Activated CD4-positive, alpha-beta memory T cell treated with anti-CD3 and anti-CD28 coated beads for 36 hours (primary cell): Measurements from ENCODE around the gene SIRT3. TPM values are rescaled to one million over a fixed set of nuclear protein-coding genes. Genes with fewer than 3 reads are reported as not detected.
"Not testable (repeated sequence)": the region's sequence is repeated elsewhere in the genome, so short reads cannot be mapped to it uniquely, and the experiment has no call there.

Experiments used
- CTCF ChIA-PET: fragments of 350-600 bp; sonication (Branson Sonifier 250); formaldehyde crosslinking; loops from one replicate; lab custom pipeline; 2021; ENCODE audit warnings: antibody characterized with exemption, inconsistent platforms; lab: Charles Lee
- POLR2A ChIA-PET: fragments of 350-600 bp; sonication (Branson Sonifier 250); formaldehyde crosslinking; loops from one replicate; lab custom pipeline; 2021; ENCODE audit warnings: antibody characterized with exemption; lab: Charles Lee
- DNase-seq: peaks from one replicate; pipeline ENCODE4 v3.0.0-alpha.2; 2020
- H3K27ac Mint-ChIP-seq: one replicate; pipeline ENCODE4 v1.8.0; 2021; ENCODE audit warnings: mixed read lengths
- H3K27me3 Mint-ChIP-seq: one replicate; pipeline ENCODE4 v1.8.0; 2021; ENCODE audit warnings: mixed read lengths
- H3K36me3 Mint-ChIP-seq: one replicate; pipeline ENCODE4 v1.8.0; 2021; ENCODE audit warnings: mixed read lengths
- H3K4me1 Mint-ChIP-seq: one replicate; pipeline ENCODE4 v1.8.0; 2021; ENCODE audit warnings: low read depth, mixed read lengths
- H3K4me3 Mint-ChIP-seq: one replicate; pipeline ENCODE4 v1.8.0; 2021; ENCODE audit warnings: mild to moderate bottlenecking, mixed read lengths
- H3K9me3 Mint-ChIP-seq: one replicate; pipeline ENCODE4 v1.8.0; 2021; ENCODE audit warnings: mixed read lengths
- intact Hi-C: fragments of 100-400 bp; cut with micrococcal nuclease; formaldehyde crosslinking; loops from one replicate; pipeline ENCODE4 v1.15.1; 2023
- total RNA-seq, 2 experiments: library from RNA; stranded (reverse); gene quantifications; one replicate each; pipeline ENCODE4 v1.2.3, GENCODE V29; 2021

The SIRT3 gene
- total RNA-seq, 2 experiments from 2014 or later: 16.1 to 17.6 TPM

- no peaks in the 10 kb centered on the region for H3K9me3 Mint-ChIP-seq
- H3K4me1 Mint-ChIP-seq: peaks cover 34% of the 10 kb centered on the region
- H3K36me3 Mint-ChIP-seq: peaks cover 4% of the 10 kb centered on the region
- H3K27me3 Mint-ChIP-seq: no peaks in the 10 kb centered on the region
- no peak overlapping the region for H3K4me3 Mint-ChIP-seq
- intact Hi-C loops: no loop called here
- ChIA-PET CTCF (interaction anchor here (1.1 kb wide), 1 partner anchor 165 kb away, joined by 3 read pairs; no protein-coding TSS in a partner anchor), POLR2A (no interaction called here)
- no peak for DNase-seq
- no peak overlapping the region for H3K27ac Mint-ChIP-seq
These were observed 37.0 kb downstream of the SIRT3 start for GRCh38 chr11:199004-199581.

DNA sequence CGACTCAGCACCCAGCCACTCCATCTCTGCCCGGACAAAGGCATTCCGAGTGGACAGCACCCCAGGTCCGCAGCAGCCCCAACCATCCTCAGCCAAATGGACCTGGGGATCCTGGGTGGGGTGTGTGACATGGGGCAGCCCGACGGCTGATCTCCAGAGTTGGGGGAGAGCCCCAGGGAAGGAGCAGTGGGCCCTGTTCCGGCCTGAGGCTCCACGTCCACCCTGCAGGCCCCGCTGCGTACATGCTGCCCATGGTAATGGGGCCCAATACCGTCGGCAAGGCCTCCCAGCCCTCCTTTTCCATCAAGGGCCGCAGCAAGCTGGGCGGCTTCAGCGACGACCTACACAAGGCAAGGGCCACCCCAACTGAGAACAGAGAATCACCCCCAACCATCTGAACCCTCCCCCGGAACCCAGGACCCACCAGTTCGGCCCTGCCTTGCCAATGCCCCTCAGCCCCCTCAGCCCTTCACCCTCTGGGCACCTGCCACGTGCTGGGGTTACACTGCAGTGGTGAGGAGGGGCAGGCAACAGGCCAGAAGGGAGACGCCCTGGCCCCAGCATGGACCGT lies 37.8 kb downstream of the SIRT3 start:
- CTCF ChIA-PET: interaction anchor here (1.0 kb wide), 1 partner anchor 38 kb away, joined by 3 read pairs; the partner anchor contains the start of gene PSMD13
- H3K4me3 Mint-ChIP-seq: no peak overlapping the region
- H3K4me1 Mint-ChIP-seq: peaks cover 26% of the 10 kb centered on the region
- H3K27me3 Mint-ChIP-seq: no peaks in the 10 kb centered on the region
- no peaks in the 10 kb centered on the region for H3K9me3 Mint-ChIP-seq
- POLR2A ChIA-PET: no interaction called here
- no peak for DNase-seq
- intact Hi-C loops: no loop called here
- no peak overlapping the region for H3K27ac Mint-ChIP-seq
- H3K36me3 Mint-ChIP-seq: peaks cover 4% of the 10 kb centered on the region

- Mint-ChIP-seq H3K4me1 (peaks cover 21% of the 10 kb centered on the region), H3K27ac (no peak overlapping the region), H3K4me3 (no peak overlapping the region), H3K9me3 (no peaks in the 10 kb centered on the region), H3K27me3 (no peaks in the 10 kb centered on the region), H3K36me3 (peaks cover 4% of the 10 kb centered on the region)
- POLR2A ChIA-PET: no interaction called here
- intact Hi-C loops: no loop called here
- DNase-seq: no peak
- CTCF ChIA-PET: interaction anchor here (1.0 kb wide), 1 partner anchor 39 kb away, joined by 3 read pairs; the partner anchor contains the start of gene PSMD13
These were observed 38.4 kb downstream of the SIRT3 start for GRCh38 chr11:197741-198235.

GRCh38 chr11:196786-197731 lies 39.1 kb downstream of the SIRT3 start:
- H3K27me3 Mint-ChIP-seq: no peaks in the 10 kb centered on the region
- CTCF ChIA-PET: interaction anchor here (1.0 kb wide), 1 partner anchor 40 kb away, joined by 3 read pairs; the partner anchor contains the start of gene PSMD13
- intact Hi-C loops: no loop called here
- POLR2A ChIA-PET: interaction anchor here (0.7 kb wide), 1 partner anchor 10 kb away, joined by 3 read pairs; the partner anchor contains the start of genes BET1L and RIC8A
- peaks cover 16% of the 10 kb centered on the region for H3K4me1 Mint-ChIP-seq
- no peak overlapping the region for H3K27ac Mint-ChIP-seq
- peaks cover 4% of the 10 kb centered on the region for H3K36me3 Mint-ChIP-seq
- no peak overlapping the region for H3K4me3 Mint-ChIP-seq
- DNase-seq: no peak
- no peaks in the 10 kb centered on the region for H3K9me3 Mint-ChIP-seq

- intact Hi-C loops, POLR2A ChIA-PET, H3K4me3 Mint-ChIP-seq, H3K36me3 Mint-ChIP-seq, CTCF ChIA-PET, H3K27me3 Mint-ChIP-seq, H3K9me3 Mint-ChIP-seq, H3K27ac Mint-ChIP-seq: not testable (repeated sequence)
- H3K4me1 Mint-ChIP-seq: peaks cover 11% of the 10 kb centered on the region
- DNase-seq: peak; percentile 8
These were observed 42.7 kb downstream of the SIRT3 start for GRCh38 chr11:193481-193880.

GRCh38 chr11:192674-193128 lies 43.4 kb downstream of the SIRT3 start, which contains the start of gene SCGB1C1:
Gene SCGB1C1, plus strand, starts transcription at chr11:193078. Its CDS starts 22 bp downstream, at chr11:193100.
- H3K4me3 Mint-ChIP-seq, H3K27me3 Mint-ChIP-seq, CTCF ChIA-PET, POLR2A ChIA-PET, H3K9me3 Mint-ChIP-seq, DNase-seq, H3K36me3 Mint-ChIP-seq, intact Hi-C loops: not testable (repeated sequence)
- Mint-ChIP-seq H3K27ac (peak within 1 kb of the TSS; percentile 9), H3K4me1 (peaks cover 11% of the 10 kb centered on the region)

DNA sequence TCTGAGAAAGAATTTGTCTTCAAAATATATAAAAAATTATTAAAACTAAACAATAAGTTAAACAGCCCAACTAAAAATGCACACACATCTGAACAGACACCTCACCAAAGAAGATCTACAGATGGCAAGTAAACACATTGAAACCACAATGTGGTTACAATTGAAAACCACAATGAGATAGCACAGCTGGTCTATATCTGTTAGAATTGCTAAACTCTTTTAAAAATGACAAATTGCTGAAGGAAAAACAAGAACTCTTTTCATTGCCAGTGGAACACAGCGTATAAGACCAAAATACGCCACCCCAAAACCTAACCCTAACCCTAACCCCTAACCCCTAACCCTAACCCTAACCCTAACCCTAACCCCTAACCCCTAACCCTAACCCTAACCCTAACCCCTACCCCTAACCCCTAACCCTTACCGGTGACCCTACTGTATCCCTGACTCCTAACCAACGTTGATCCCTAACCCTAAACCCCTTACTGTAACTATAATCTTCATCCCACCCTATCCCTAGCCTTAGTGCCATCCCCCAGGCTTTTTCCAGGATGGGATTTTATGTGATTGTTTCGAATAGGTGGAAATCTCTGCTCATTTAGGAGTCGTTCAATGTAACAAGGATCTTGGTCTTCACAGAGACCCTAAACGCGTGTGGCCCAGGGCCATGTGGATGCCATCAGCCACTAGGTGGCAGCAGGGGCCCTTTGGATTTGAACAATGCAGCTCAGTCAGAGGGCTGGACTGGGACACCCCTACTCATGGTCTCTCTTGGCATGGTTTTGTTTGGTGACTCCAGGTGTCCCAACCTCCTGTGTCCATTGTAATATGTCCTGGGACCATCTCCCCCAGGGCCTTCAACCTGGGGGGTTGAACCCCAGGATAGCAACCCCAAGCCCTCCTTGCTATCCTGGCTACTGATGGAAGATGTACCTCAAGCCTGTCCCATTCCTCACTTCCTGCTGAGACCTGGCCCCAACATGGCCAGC lies 44.4 kb downstream of the SIRT3 start:
- H3K27me3 Mint-ChIP-seq, H3K9me3 Mint-ChIP-seq, H3K4me3 Mint-ChIP-seq, H3K36me3 Mint-ChIP-seq, POLR2A ChIA-PET, intact Hi-C loops, CTCF ChIA-PET: not testable (repeated sequence)
- Mint-ChIP-seq H3K27ac (peak overlapping the region; percentile 9), H3K4me1 (peaks cover 11% of the 10 kb centered on the region)
- DNase-seq: peak; percentile 61

- DNase-seq, H3K4me3 Mint-ChIP-seq, POLR2A ChIA-PET, H3K9me3 Mint-ChIP-seq, CTCF ChIA-PET, H3K27ac Mint-ChIP-seq, intact Hi-C loops, H3K27me3 Mint-ChIP-seq, H3K36me3 Mint-ChIP-seq: not testable (repeated sequence)
- H3K4me1 Mint-ChIP-seq: peaks cover 11% of the 10 kb centered on the region
These were observed 45.6 kb downstream of the SIRT3 start for GRCh38 chr11:190546-190945.

DNA sequence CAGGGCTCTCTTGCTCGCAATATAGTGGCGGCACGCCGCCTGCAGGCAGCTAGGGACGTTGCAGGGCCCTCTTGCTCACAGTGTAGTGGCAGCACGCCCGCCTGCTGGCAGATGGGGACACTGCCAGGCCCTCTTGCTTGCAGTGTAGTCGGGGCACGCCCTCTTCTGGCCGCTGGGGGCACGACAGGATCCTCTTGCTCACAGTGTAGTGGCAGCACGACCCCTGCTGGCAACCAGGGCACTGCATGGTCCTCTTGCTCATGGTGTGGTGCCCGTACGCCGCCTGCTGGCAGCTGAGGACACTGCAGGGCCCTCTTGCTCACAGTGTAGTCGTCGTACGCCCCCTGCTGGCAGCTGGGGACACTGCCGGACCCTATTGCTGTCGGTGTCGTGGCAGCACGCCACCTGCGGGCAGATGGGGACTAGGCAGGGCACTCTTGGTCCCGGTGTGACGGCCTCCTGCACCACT lies 46.3 kb downstream of the SIRT3 start:
- H3K27ac Mint-ChIP-seq, intact Hi-C loops, H3K9me3 Mint-ChIP-seq, H3K4me3 Mint-ChIP-seq, CTCF ChIA-PET, H3K36me3 Mint-ChIP-seq, POLR2A ChIA-PET, H3K27me3 Mint-ChIP-seq: not testable (repeated sequence)
- peak; percentile 76 for DNase-seq
- H3K4me1 Mint-ChIP-seq: peaks cover 11% of the 10 kb centered on the region

GRCh38 chr11:189200-189783 lies 46.9 kb downstream of the SIRT3 start:
- H3K27me3 Mint-ChIP-seq, CTCF ChIA-PET, intact Hi-C loops, H3K4me3 Mint-ChIP-seq, H3K36me3 Mint-ChIP-seq, DNase-seq, H3K27ac Mint-ChIP-seq, H3K9me3 Mint-ChIP-seq, POLR2A ChIA-PET: not testable (repeated sequence)
- H3K4me1 Mint-ChIP-seq: peaks cover 11% of the 10 kb centered on the region

DNA sequence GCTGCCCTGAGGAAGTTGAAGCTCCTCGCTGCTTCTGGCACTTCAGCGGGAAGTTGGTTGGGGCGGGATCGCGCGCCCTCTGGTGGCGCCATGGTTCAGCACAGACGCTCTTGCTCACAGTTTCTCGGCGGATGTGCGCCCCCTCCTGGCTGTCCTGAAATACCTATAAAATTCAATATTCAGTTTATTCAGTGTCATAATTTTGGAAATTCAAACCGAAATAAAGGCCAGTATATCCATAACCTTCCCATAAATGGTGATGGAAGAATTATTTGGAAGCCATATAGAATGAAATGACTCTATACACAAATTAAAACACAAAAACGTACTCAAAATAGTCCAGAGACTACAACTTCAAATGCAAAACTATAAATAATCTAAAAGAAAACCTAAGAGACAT lies 55.9 kb downstream of the SIRT3 start:
- H3K4me3 Mint-ChIP-seq, H3K4me1 Mint-ChIP-seq, CTCF ChIA-PET, H3K27me3 Mint-ChIP-seq, intact Hi-C loops, H3K36me3 Mint-ChIP-seq, POLR2A ChIA-PET, H3K27ac Mint-ChIP-seq, H3K9me3 Mint-ChIP-seq, DNase-seq: not testable (repeated sequence)
